Lung (tissue), 12 donors: ENCODE results near the gene VPS13D. TPM values are rescaled to one million over a fixed set of nuclear protein-coding genes. Genes with fewer than 3 reads are reported as not detected.

Source experiments
- ATAC-seq: fragments of 200-7000 bp; cut with Tn5 transposase; one replicate; pipeline ENCODE4 v1.9.1; 2020; ENCODE audit warnings: moderate number of reproducible peaks; ENCODE audit not compliant: insufficient read depth, low FRiP score
- DNase-seq, 3 donors: peaks; one replicate each; pipeline ENCODE4 v3.0.0-alpha.2; 2013 to 2017
- H3K27ac ChIP-seq, 2 donors: one replicate each; pipeline ENCODE4 v1.5.1; 2013; ENCODE audit warnings: mild to moderate bottlenecking in 2 of 2, moderate library complexity in 2 of 2, control low read depth in 1 of 2, inconsistent platforms in 1 of 2, low read depth in 1 of 2, low read length in 1 of 2
- H3K27me3 ChIP-seq, 3 donors: one replicate each; pipeline ENCODE4 v1.5.1; 2013; ENCODE audit warnings: low read length in 2 of 3; ENCODE audit not compliant: control insufficient read depth in 3 of 3, insufficient read depth in 3 of 3
- H3K36me3 ChIP-seq, 4 donors: one replicate each; pipeline ENCODE4 v1.5.1; 2013; ENCODE audit warnings: low read length in 4 of 4, mild to moderate bottlenecking in 1 of 4, moderate library complexity in 1 of 4; ENCODE audit not compliant: control insufficient read depth in 4 of 4, insufficient read depth in 4 of 4
- H3K4me1 ChIP-seq, 5 donors: one replicate each; pipeline ENCODE4 v1.5.1; 2013; ENCODE audit warnings: low read length in 5 of 5, mild to moderate bottlenecking in 2 of 5, moderate library complexity in 1 of 5; ENCODE audit not compliant: control insufficient read depth in 5 of 5, insufficient read depth in 5 of 5
- H3K4me3 ChIP-seq: one replicate; pipeline ENCODE4 v1.5.1; 2013; ENCODE audit warnings: mild to moderate bottlenecking, control low read depth, moderate library complexity
- H3K9ac ChIP-seq, 2 donors: one replicate each; pipeline ENCODE4 v1.5.1; 2013; ENCODE audit warnings: low read length in 2 of 2, control low read depth in 1 of 2; ENCODE audit not compliant: insufficient read depth in 1 of 2
- H3K9me3 ChIP-seq, 4 donors: one replicate each; pipeline ENCODE4 v1.5.1; 2013; ENCODE audit warnings: low read length in 3 of 4, mild to moderate bottlenecking in 1 of 4, moderate library complexity in 1 of 4; ENCODE audit not compliant: control insufficient read depth in 4 of 4, insufficient read depth in 3 of 4
- CTCF ChIP-seq: IDR thresholded peaks from 2 replicates; pipeline ENCODE4 v1.5.1; 2012; ENCODE audit warnings: mild to moderate bottlenecking; ENCODE audit errors: control extremely low read depth, extremely low read depth
- WGBS, 2 donors: extraction: QIAGEN DNeasy Blood & Tissue Kit; methylation state at CpG; one replicate each; pipeline ENCODE4 v1.1.7; 2013; 5-methylcytosine and 5-hydroxymethylcytosine counted together
- polyA plus RNA-seq, 2 donors: library from polyadenylated mRNA; stranded (reverse); fragments of 200-250 nt; gene quantifications; one replicate each; pipeline ENCODE4 v1.2.1, GENCODE V29; 2013
- total RNA-seq, 2 donors: library from RNA; depleted of rRNA in 1 of 2; stranded (reverse); fragments of >200 nt in 1 of 2; gene quantifications; one replicate each; pipeline ENCODE4 v1.2.1, GENCODE V29; 2014 to 2021
- donor health status: control.
- donor health status: control.
- donor health status: Bipolar disorder and iron deficiency.
- donor health status: healthy.
- donor health status: DM: yes; HTN: yes; CAD: no.

Gene VPS13D
- total and polyA plus RNA-seq, 4 donors: 18.4 to 76.0 (median 37.5) TPM

DNA sequence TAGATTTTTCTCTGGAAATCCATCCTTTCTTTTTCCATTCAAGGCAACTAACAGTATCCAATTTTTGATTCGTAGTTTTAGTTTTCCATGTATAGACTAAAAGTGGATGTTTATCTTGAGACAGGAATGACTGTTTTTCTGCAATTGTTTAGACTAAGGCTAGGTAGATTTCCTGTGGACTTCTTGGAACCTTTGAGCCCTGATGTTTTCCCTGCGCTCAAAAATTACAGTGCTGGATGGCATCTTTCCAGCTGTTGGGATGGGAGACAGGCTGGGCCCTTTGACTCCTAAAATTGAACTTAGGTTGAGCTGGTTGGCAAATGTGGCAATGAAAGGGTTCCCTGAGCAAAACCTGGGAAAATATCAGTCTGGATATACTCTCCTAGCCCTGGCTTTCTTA is 207.8 kb downstream of the VPS13D start:
- H3K4me1 ChIP-seq: peaks cover 12 to 33% (median 22%) of the 10 kb centered on the region in 5 donors
- no peak overlapping the region for H3K9ac ChIP-seq
- H3K36me3 ChIP-seq: peaks cover 0 to 2% (median 0%) of the 10 kb centered on the region in 4 donors
- ATAC-seq (no peak), DNase-seq (no peak)
- H3K27ac ChIP-seq: no peak overlapping the region
- TF ChIP-seq CTCF: no peak
- no peaks in the 10 kb centered on the region for H3K9me3 ChIP-seq
- no peak overlapping the region for H3K4me3 ChIP-seq
- WGBS, 2 donors: 73 to 90% methylated on average over 2 of the region's 2 CpGs
- H3K27me3 ChIP-seq: no peaks in the 10 kb centered on the region

DNA sequence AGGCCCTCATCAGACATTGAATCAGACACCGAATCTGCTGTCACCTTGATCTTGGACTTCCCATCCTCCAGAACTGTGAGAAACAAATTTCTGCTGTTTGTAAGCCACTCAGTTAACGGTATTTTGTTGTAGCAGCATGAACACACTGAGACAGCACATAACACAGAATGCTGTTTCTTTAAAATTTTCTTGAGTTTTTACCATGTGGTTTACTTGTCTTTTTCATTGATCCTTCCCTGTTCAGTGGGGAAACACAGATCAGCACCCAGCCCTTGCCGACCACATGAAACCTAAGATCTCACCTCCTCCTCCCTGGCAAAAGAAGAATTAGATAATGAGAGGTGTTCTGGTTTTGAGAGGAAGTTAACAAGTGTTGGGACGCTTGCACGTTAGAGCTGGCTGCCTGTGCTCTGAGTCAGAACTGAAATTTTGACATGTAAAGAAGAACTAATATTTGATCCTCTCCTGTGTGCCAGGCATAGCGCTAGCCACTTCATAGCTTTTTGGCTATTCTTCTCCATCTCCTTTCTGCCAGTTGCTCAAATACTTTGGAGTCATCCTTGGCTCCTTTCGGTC is 208.6 kb downstream of the VPS13D start:
- Histone ChIP-seq H3K4me1 (peaks cover 12 to 25% (median 14%) of the 10 kb centered on the region in 5 donors), H3K9me3 (no peaks in the 10 kb centered on the region), H3K36me3 (peaks cover 0 to 2% (median 0%) of the 10 kb centered on the region in 4 donors), H3K27me3 (no peaks in the 10 kb centered on the region), H3K4me3 (no peak overlapping the region), H3K27ac (no peak overlapping the region), H3K9ac (no peak overlapping the region)
- ATAC-seq: no peak
- no peak for TF ChIP-seq CTCF
- DNase-seq: no peak
- 65 to 71% methylated on average over 7 of the region's 7 CpGs for WGBS, 2 donors

DNA sequence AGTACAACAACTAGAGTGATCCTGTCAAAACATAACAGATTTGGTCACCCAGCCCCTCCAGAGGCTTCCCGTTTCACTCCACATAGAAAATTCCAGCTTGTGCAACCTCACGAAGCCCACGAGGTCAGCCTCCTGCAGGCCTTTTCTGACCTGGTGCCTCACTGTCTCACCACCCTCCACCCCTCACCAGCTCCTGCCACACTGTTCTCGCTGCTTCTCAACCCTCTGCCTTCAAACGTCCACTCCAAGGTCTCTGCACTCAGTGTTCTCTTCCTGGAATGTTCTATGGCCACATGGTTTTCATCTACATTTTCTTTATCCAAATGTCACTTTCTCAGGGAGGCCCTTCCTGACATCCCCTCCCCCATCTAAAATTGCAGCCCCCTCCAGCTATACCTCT is 209.2 kb downstream of the VPS13D start:
- DNase-seq (no peak), ATAC-seq (no peak)
- Histone ChIP-seq H3K27ac (peak overlapping the region in 1 of 2 donors; percentile 15), H3K4me3 (no peak overlapping the region), H3K27me3 (no peaks in the 10 kb centered on the region), H3K36me3 (peaks cover 0 to 2% (median 0%) of the 10 kb centered on the region in 4 donors), H3K4me1 (peaks cover 7 to 22% (median 11%) of the 10 kb centered on the region in 5 donors), H3K9ac (no peak overlapping the region), H3K9me3 (no peaks in the 10 kb centered on the region)
- no peak for TF ChIP-seq CTCF
- 68 to 70% methylated on average over 5 of the region's 5 CpGs for WGBS, 2 donors
